HFF-Myc (cell line): ENCODE measurements around the gene CDH23.

Experiments
- DNase-seq: peaks from one replicate; pipeline ENCODE4 v3.0.0-alpha.2; 2011; ENCODE audit warnings: low read depth; ENCODE audit errors: extremely low read depth
- H3K4me3 ChIP-seq: replicated peaks from 2 replicates; pipeline ENCODE4 v1.5.1; 2011; ENCODE audit warnings: low read depth, mild to moderate bottlenecking, control low read depth, low read length
- CTCF ChIP-seq: IDR thresholded peaks from 2 replicates; pipeline ENCODE4 v1.5.1; 2012; ENCODE audit warnings: mild to moderate bottlenecking, low read depth, low read length, control low read depth; ENCODE audit errors: missing control alignments

CDH23 gene

GRCh38 chr10:71382028-71382427 lies 14.7 kb upstream of the CDH23 start:
- no peak for DNase-seq
- H3K4me3 ChIP-seq = no peak overlapping the region
- no peak for TF ChIP-seq CTCF

- no peak for TF ChIP-seq CTCF
- no peak overlapping the region for H3K4me3 ChIP-seq
- no peak for DNase-seq
Measured at GRCh38 chr10:71382757-71383156, 14.0 kb upstream of the CDH23 start.

GRCh38 chr10:71383972-71384687 lies 12.6 kb upstream of the CDH23 start:
- TF ChIP-seq CTCF = peak; percentile 94
- DNase-seq = peak; percentile 14
- H3K4me3 ChIP-seq = no peak overlapping the region

- no peak for DNase-seq
- no peak for TF ChIP-seq CTCF
- no peak overlapping the region for H3K4me3 ChIP-seq
Measured at GRCh38 chr10:71388171-71388570, 8.5 kb upstream of the CDH23 start.

- H3K4me3 ChIP-seq = no peak overlapping the region
- DNase-seq = no peak
- TF ChIP-seq CTCF = no peak
Measured at GRCh38 chr10:71388583-71389310, 8.0 kb upstream of the CDH23 start.

GRCh38 chr10:71389768-71390460 lies 6.8 kb upstream of the CDH23 start:
- H3K4me3 ChIP-seq = no peak overlapping the region
- no peak for DNase-seq
- TF ChIP-seq CTCF = no peak
